ENCODE data around the gene TMA16. TPM values are rescaled to one million over a fixed set of nuclear protein-coding genes. Genes with fewer than 3 reads are reported as not detected.

The TMA16 gene
- total and polyA plus RNA-seq, 2 of the 13 experiments (the other 11 are each of a cell fraction or from before 2014, with no cell fraction given) = 8.1 to 52.5 TPM

- TF ChIP-seq ASH2L (IDR thresholded peaks at IDR 0.05; ENCODE audit: insufficient read length, low read depth, low read length) (no peak), KDM6A (CRISPR knock-in tag; IDR thresholded peaks at IDR 0.05; ENCODE audit: low read depth) (no peak)
These were observed 6.1 kb downstream of the TMA16 start (continued) for GRCh38 chr4:163500586-163500985.

- Histone ChIP-seq H4K20me1 (ENCODE audit: insufficient read depth, low read length) (peaks cover 6% of the 10 kb centered on the region; the same call in 1 of the 2 replicates), H3K4me1 (ENCODE audit: insufficient read depth, low read length) (0 out of 2 replicates have a peak, but pooled peaks cover 12% of the 10 kb centered on the region), H3K4me3 (replicated peaks in 1 of 3; ENCODE audit: insufficient read depth in 1 of 3, low read depth in 2 of 3, low read length in 3 of 3) (no peak overlapping the region), H3K27me3 (ENCODE audit: control insufficient read depth in 1 of 2, insufficient read depth in 2 of 2, low read length in 2 of 2) (no peaks in the 10 kb centered on the region), H3K27ac (ENCODE audit: extremely low read length, insufficient read depth, low read length) (no peak overlapping the region), H3K79me2 (ENCODE audit: insufficient read depth, low read length) (peaks cover 62% of the 10 kb centered on the region), H3K9ac (ENCODE audit: insufficient read depth, low read depth, low read length) (no peak overlapping the region), H3K4me2 (ENCODE audit: low read depth, low read length) (no peak overlapping the region), H3K36me3 (replicated peaks in 1 of 2; ENCODE audit: control insufficient read depth in 1 of 2, insufficient read depth in 2 of 2, low read length in 2 of 2) (peaks cover 9 to 34% of the 10 kb centered on the region in 2 experiments), H2AFZ (ENCODE audit: low read length) (no peak overlapping the region), H3K9me3 (ENCODE audit: low read length) (no peaks in the 10 kb centered on the region)
- ChIA-PET CTCF (ENCODE audit: low intra/inter-chr PET ratio, low total read pairs) (no interaction called here), POLR2A (interaction anchor here (1.5 kb wide), 1 partner anchor 11 kb away, joined by 6 read pairs; the partner anchor contains the start of gene TMA16)
- intact Hi-C loops (cut with micrococcal nuclease; ENCODE audit: unreplicated experiment) = no loop called here
- FAIRE-seq (no peak), DNase-seq (ENCODE audit: low spot score) (no peak), ATAC-seq (no peak)
- BruUV-seq (replicated peaks) = no TSS peak
- in situ Hi-C loops (cut with HindIII; ENCODE audit: extremely low pct_ligation_motif_present, low pct_unique_long_range_greater_than_20kb) = no loop called here
- 97% methylated on average over 3 of the region's 3 CpGs for WGBS (ENCODE audit: low lambda C conversion rate)
- no peak for TF ChIP-seq SP4 (CRISPR knock-in tag; IDR thresholded peaks at IDR 0.05)
- no peak for TF ChIP-seq KLF13 (CRISPR knock-in tag; IDR thresholded peaks at IDR 0.05)
- TF ChIP-seq SNAI1 (CRISPR knock-in tag; IDR thresholded peaks at IDR 0.05; ENCODE audit: borderline replicate concordance) = no peak
- no peak for TF ChIP-seq ZFP37 (CRISPR knock-in tag; IDR thresholded peaks at IDR 0.05; ENCODE audit: borderline replicate concordance)
- TF ChIP-seq ZNF749 (CRISPR knock-in tag; IDR thresholded peaks at IDR 0.05; ENCODE audit: borderline replicate concordance) = no peak
- TF ChIP-seq PREB (CRISPR knock-in tag; IDR thresholded peaks at IDR 0.05) = no peak
- no peak for TF ChIP-seq BCL6 (CRISPR knock-in tag; IDR thresholded peaks at IDR 0.05)
- TF ChIP-seq SCMH1 (CRISPR knock-in tag; IDR thresholded peaks at IDR 0.05; ENCODE audit: borderline replicate concordance) = no peak
- TF ChIP-seq REST (IDR thresholded peaks at IDR 0.05; ENCODE audit: borderline replicate concordance in 1 of 2, low read depth in 1 of 2, low read length in 2 of 2) = no peak
- no peak for TF ChIP-seq CEBPB (IDR thresholded peaks at IDR 0.05; ENCODE audit: borderline replicate concordance, low read depth, low read length)
- no peak for TF ChIP-seq CERS6 (CRISPR knock-in tag; IDR thresholded peaks at IDR 0.05)
- no peak for TF ChIP-seq ARNT (IDR thresholded peaks at IDR 0.05)
- no peak for TF ChIP-seq ZXDC (CRISPR knock-in tag; IDR thresholded peaks at IDR 0.05)
These were observed 10.9 kb downstream of the TMA16 start for GRCh38 chr4:163505374-163505773.

All from HepG2 (cell line).